ENCODE data around the gene TEX13D. TPM values are rescaled to one million over a fixed set of nuclear protein-coding genes. Genes with fewer than 3 reads are reported as not detected.
A peak's percentile ranks its signal among the peaks of the same experiment; 100 is the strongest.
"Not testable (repeated sequence)": the region's sequence is repeated elsewhere in the genome, so short reads cannot be mapped to it uniquely, and the experiment has no call there.

Gene TEX13D
- 0.04 TPM in 1 of 2 replicates, not detected in the other for total RNA-seq (2014; rRNA removed; shearing (Covaris generic))

DNA sequence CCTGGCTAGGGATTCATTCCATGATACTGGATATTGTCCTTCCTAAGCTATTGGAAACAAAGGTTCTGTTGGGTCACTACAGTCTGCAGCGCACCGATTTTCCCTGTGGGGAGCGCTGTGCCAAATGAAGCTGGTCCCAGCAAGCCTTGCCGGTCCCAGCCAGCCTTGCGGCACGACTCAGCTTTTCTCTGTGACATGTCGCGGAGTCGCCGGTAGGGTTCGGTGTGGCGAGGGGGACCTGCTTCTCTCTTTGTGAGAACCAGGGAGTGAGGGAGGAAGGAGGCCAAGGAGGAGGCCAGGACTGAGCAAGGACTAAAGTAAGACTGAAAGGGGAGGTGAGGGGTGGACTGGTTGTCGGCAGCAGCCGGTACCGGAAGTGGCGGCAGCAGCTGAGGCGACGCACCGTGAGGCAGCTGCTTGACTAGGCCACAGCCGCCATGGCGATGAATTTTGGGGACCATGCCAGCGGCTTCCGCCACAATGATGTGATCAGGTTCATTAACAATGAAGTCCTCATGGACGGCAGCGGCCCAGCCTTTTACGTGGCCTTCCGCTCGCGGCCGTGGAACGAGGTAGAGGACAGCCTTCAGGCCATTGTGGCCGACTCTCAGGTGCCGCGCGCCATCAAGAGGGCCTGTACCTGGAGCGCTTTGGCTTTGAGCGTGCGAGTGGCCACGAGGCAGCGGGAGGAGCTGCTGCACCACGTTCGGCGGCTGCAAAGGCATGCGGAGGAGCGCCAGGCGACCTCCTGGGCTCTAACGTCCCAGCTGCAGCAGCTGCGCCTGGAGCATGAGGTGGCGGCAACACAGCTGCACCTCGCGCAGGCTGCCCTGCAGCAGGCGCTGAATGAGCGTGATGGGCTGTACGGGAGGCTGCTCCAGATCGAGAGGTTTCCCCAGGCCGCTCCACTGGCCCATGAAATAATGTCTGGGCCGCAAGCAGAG, at the start of gene TEX13D:
TSS of gene TEX13D (plus strand) at position 180 of the 944 bp plus-strand sequence. CDS start at position 438, 258 bp downstream.
- peak; percentile 12 for DNase-seq
- Histone ChIP-seq H3K4me3 (ENCODE audit: insufficient read depth, low read depth, low read length) (no peak within 1 kb of the TSS), H3K36me3 (replicated peaks; ENCODE audit: control insufficient read depth, insufficient read depth, low read length) (no peaks in the 10 kb centered on the region), H3K27me3 (ENCODE audit: control insufficient read depth, insufficient read depth, low read length) (no peaks in the 10 kb centered on the region)

DNA sequence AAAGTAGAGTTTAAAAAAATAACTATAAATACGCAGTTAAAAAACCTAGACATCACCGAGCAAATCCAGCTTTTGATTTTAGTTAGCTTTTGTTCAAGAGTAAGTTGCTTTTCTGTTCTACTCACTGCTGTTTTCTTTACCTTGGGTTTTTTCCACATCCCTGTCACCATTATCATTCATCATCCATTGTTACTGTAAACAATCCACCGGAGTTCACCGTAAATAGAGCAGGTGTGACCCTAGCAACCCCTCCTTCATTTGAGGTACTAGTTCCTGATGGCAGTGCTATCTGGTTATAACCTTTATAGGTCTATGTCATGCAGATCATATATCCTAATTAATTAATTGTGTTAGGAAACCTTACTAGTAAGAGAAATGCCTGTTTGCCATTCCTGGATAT, 43.0 kb upstream of the TEX13D start:
- Histone ChIP-seq H3K36me3 (replicated peaks; ENCODE audit: control insufficient read depth, insufficient read depth, low read length) (no peaks in the 10 kb centered on the region), H3K4me3 (ENCODE audit: insufficient read depth, low read depth, low read length) (no peak overlapping the region), H3K27me3 (ENCODE audit: control insufficient read depth, insufficient read depth, low read length) (no peaks in the 10 kb centered on the region)
- peak; percentile 22 for DNase-seq

GRCh38 chrX:124293810-124294209, 38.6 kb upstream of the TEX13D start:
- Histone ChIP-seq H3K36me3 (replicated peaks; ENCODE audit: control insufficient read depth, insufficient read depth, low read length) (no peaks in the 10 kb centered on the region), H3K27me3 (ENCODE audit: control insufficient read depth, insufficient read depth, low read length) (no peaks in the 10 kb centered on the region), H3K4me3 (ENCODE audit: insufficient read depth, low read depth, low read length) (no peak overlapping the region)
- no peak for DNase-seq

DNA sequence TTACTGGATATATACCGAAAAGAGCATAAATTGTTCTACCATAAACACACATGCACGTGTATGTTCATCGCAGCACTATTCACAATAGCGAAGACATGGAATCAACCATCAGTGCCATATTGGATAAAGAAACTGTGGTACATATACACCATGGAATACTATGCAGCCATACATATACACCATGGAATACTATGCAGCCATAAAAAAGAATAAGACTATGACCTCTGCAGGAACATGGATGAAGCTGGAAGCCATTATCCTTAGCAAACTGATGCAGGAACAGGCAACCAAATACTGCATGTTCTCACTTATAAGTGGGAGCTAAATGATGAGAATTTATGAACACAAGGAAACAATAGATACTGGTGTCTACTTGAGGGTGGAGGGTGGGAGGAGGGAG, 33.1 kb upstream of the TEX13D start:
- H3K4me3 ChIP-seq (ENCODE audit: insufficient read depth, low read depth, low read length); H3K27me3 ChIP-seq (ENCODE audit: control insufficient read depth, insufficient read depth, low read length); H3K36me3 ChIP-seq (replicated peaks; ENCODE audit: control insufficient read depth, insufficient read depth, low read length); DNase-seq: not testable (repeated sequence)

GRCh38 chrX:124300405-124300804, 32.1 kb upstream of the TEX13D start:
- Histone ChIP-seq H3K27me3 (ENCODE audit: control insufficient read depth, insufficient read depth, low read length) (no peaks in the 10 kb centered on the region), H3K36me3 (replicated peaks; ENCODE audit: control insufficient read depth, insufficient read depth, low read length) (no peaks in the 10 kb centered on the region), H3K4me3 (ENCODE audit: insufficient read depth, low read depth, low read length) (no peak overlapping the region)
- no peak for DNase-seq

DNA sequence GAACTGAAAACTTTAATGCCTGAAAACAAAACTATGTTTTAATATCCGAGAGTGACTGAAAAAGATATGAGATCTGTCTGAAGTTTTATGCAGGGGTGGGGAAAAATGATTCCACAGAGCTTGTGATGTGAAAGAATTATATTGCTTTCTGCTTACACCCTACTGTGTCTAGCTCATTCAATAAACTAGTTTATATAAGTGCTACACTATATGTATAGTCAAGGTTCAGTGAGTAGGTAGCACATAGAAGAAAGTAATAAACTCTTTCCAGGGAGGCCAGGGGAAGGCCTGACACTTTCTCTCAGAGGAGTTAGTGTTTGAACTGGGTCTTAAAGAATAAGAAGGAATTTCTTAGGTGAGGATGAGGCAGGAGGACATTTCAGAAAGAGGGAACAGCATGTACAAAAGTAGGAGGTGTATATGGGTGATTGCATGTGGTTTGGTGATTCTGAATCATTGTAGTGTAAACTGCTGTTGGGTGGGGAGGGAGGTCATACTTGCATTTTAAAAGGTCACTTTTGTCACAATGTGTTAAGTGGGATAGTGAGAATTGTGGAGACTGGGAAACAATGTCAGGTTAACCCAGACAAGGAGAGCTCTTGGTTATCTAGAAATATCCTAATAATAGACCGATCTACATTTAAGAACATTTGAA, 25.1 kb upstream of the TEX13D start:
- Histone ChIP-seq H3K36me3 (replicated peaks; ENCODE audit: control insufficient read depth, insufficient read depth, low read length) (no peaks in the 10 kb centered on the region), H3K4me3 (ENCODE audit: insufficient read depth, low read depth, low read length) (no peak overlapping the region), H3K27me3 (ENCODE audit: control insufficient read depth, insufficient read depth, low read length) (no peaks in the 10 kb centered on the region)
- DNase-seq: no peak

GRCh38 chrX:124325732-124326131, 6.7 kb upstream of the TEX13D start:
- Histone ChIP-seq H3K4me3 (ENCODE audit: insufficient read depth, low read depth, low read length) (no peak overlapping the region), H3K36me3 (replicated peaks; ENCODE audit: control insufficient read depth, insufficient read depth, low read length) (no peaks in the 10 kb centered on the region), H3K27me3 (ENCODE audit: control insufficient read depth, insufficient read depth, low read length) (no peaks in the 10 kb centered on the region)
- DNase-seq: no peak

DNA sequence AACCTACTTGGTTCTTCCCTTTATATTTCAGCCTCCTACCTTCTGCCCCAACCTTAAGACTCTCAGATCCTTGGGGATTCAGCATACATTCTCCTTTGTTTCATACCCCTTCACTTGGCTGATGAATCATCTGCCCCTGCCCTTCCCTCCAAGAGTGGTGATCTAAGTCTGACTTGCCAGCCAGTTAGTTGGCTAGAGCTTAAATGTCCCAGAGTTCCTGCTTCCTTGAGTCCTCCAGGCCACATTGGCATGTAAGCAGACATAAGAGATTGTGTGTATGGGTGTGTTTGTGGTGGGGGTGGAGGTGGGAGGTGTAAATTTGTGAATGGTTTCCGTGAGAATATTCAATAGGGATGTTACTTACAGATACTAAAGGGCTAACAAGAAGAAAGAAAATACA, 3.7 kb upstream of the TEX13D start:
- no peaks in the 10 kb centered on the region for H3K36me3 ChIP-seq (replicated peaks; ENCODE audit: control insufficient read depth, insufficient read depth, low read length)
- no peak overlapping the region for H3K4me3 ChIP-seq (ENCODE audit: insufficient read depth, low read depth, low read length)
- no peak for DNase-seq
- no peaks in the 10 kb centered on the region for H3K27me3 ChIP-seq (ENCODE audit: control insufficient read depth, insufficient read depth, low read length)

- H3K27me3 ChIP-seq (ENCODE audit: control insufficient read depth, insufficient read depth, low read length): no peaks in the 10 kb centered on the region
- H3K4me3 ChIP-seq (ENCODE audit: insufficient read depth, low read depth, low read length): no peak overlapping the region
- no peaks in the 10 kb centered on the region for H3K36me3 ChIP-seq (replicated peaks; ENCODE audit: control insufficient read depth, insufficient read depth, low read length)
- DNase-seq: no peak
Observed at GRCh38 chrX:124333862-124334261, 1.4 kb downstream of the TEX13D start.

GRCh38 chrX:124334555-124334954, 2.1 kb downstream of the TEX13D start:
- not testable (repeated sequence) for DNase-seq; H3K36me3 ChIP-seq (replicated peaks; ENCODE audit: control insufficient read depth, insufficient read depth, low read length); H3K4me3 ChIP-seq (ENCODE audit: insufficient read depth, low read depth, low read length); H3K27me3 ChIP-seq (ENCODE audit: control insufficient read depth, insufficient read depth, low read length)

DNA sequence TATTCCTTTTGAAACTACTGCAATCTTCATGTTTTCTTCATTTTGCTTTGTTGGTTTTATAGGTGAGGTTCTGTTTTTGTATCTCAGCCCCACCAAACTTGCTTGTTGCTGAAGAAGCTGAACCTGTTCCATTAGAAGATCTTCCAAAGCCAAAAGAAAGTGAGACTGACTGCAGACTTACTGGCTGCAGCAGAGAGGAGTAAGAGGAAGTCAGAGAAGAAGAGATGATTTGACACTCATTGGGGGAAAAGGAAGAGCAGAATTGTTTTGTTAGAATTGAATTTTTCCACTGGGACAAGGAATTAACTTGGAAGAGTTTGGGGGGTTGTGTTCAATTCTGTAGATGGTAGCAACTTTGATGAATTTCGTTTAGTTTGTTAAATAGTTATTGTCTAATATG, 3.1 kb downstream of the TEX13D start:
- H3K36me3 ChIP-seq (replicated peaks; ENCODE audit: control insufficient read depth, insufficient read depth, low read length): no peaks in the 10 kb centered on the region
- no peaks in the 10 kb centered on the region for H3K27me3 ChIP-seq (ENCODE audit: control insufficient read depth, insufficient read depth, low read length)
- H3K4me3 ChIP-seq (ENCODE audit: insufficient read depth, low read depth, low read length): no peak overlapping the region

GRCh38 chrX:124337916-124338315, 5.5 kb downstream of the TEX13D start:
- no peaks in the 10 kb centered on the region for H3K27me3 ChIP-seq (ENCODE audit: control insufficient read depth, insufficient read depth, low read length)
- DNase-seq: no peak
- no peaks in the 10 kb centered on the region for H3K36me3 ChIP-seq (replicated peaks; ENCODE audit: control insufficient read depth, insufficient read depth, low read length)
- H3K4me3 ChIP-seq (ENCODE audit: insufficient read depth, low read depth, low read length): no peak overlapping the region

More for the DNA sequence above, 3.1 kb downstream of the TEX13D start:
- no peak for DNase-seq

- no peak overlapping the region for H3K4me3 ChIP-seq (ENCODE audit: insufficient read depth, low read depth, low read length)
- DNase-seq: no peak
- no peaks in the 10 kb centered on the region for H3K36me3 ChIP-seq (replicated peaks; ENCODE audit: control insufficient read depth, insufficient read depth, low read length)
- H3K27me3 ChIP-seq (ENCODE audit: control insufficient read depth, insufficient read depth, low read length): no peaks in the 10 kb centered on the region
Observed at GRCh38 chrX:124338733-124339514, 6.5 kb downstream of the TEX13D start.

- no peaks in the 10 kb centered on the region for H3K27me3 ChIP-seq (ENCODE audit: control insufficient read depth, insufficient read depth, low read length)
- no peak overlapping the region for H3K4me3 ChIP-seq (ENCODE audit: insufficient read depth, low read depth, low read length)
- DNase-seq: no peak
- no peaks in the 10 kb centered on the region for H3K36me3 ChIP-seq (replicated peaks; ENCODE audit: control insufficient read depth, insufficient read depth, low read length)
Observed at GRCh38 chrX:124341396-124342132, 9.1 kb downstream of the TEX13D start.

Data from H7 (cell line).